ENCODE measurements around the gene PLXNA2.

DNA sequence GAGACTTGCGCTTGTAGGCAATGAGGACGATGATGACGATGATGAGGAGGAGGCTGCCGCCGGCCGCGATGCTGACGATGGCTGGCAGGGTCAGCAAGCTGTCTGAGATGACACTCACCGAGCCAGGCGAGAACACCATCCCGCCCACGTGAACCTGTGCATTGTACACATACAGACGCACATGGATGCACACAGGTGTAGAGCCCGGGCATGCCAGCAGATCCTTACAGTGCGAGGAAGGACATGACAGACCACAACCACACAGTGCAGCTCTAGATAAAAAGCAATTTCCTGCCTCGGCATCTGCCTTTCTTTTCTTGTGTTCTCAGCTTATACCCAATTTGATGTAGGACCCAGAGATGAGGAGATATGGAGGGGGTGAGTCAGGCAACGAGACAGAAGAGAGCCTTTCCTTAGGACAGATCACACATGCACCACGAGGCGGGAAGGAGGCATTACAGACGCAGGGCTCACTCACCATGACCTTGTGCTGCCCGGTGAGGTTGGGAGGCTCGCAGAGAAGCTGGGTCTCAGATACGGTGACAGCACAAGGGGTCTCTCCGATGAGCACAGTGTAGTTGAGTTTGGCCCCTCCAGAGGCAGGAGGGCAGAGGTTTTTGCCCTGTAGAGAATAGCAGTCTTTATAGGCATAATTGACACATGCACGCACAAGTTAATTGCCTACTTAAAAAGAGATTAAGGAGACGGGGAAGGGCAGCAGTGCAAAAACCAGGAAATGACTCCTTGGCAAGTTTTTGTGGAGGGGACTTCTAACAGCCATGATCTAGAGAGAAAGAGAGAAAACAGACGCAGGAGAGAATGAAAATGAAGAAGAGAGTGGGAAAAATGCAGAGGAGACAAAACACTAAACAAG is 199.4 kb downstream of the PLXNA2 start:
- TF ChIP-seq, protein P1, sequence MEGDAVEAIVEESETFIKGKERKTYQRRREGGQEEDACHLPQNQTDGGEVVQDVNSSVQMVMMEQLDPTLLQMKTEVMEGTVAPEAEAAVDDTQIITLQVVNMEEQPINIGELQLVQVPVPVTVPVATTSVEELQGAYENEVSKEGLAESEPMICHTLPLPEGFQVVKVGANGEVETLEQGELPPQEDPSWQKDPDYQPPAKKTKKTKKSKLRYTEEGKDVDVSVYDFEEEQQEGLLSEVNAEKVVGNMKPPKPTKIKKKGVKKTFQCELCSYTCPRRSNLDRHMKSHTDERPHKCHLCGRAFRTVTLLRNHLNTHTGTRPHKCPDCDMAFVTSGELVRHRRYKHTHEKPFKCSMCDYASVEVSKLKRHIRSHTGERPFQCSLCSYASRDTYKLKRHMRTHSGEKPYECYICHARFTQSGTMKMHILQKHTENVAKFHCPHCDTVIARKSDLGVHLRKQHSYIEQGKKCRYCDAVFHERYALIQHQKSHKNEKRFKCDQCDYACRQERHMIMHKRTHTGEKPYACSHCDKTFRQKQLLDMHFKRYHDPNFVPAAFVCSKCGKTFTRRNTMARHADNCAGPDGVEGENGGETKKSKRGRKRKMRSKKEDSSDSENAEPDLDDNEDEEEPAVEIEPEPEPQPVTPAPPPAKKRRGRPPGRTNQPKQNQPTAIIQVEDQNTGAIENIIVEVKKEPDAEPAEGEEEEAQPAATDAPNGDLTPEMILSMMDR (conservative IDR thresholded peaks at IDR 0.05; ENCODE audit: low read depth, low read length) = no peak
- TF ChIP-seq RAD21 (IDR thresholded peaks at IDR 0.05; ENCODE audit: low read length) = no peak
- TF ChIP-seq CEBPB (IDR thresholded peaks at IDR 0.05; ENCODE audit: low read depth, low read length) = no peak
- TF ChIP-seq MXI1 (IDR thresholded peaks at IDR 0.05; ENCODE audit: borderline replicate concordance, low read depth, low read length) = no peak
- TF ChIP-seq FOS (IDR thresholded peaks at IDR 0.05; ENCODE audit: low read depth, low read length) = no peak
- no peak for TF ChIP-seq BHLHE40 (IDR thresholded peaks at IDR 0.05; ENCODE audit: low read depth, low read length)
- no peak for TF ChIP-seq MAZ (IDR thresholded peaks at IDR 0.05; ENCODE audit: borderline replicate concordance, low read depth, low read length)
